GM12892 (cell line): ENCODE data around the gene AK9.

Source experiments
- POLR2A ChIP-seq: IDR thresholded peaks from 2 replicates; pipeline ENCODE4 v1.6.1; 2011; ENCODE audit warnings: low read depth, low read length, control low read depth
- POLR2AphosphoS5 ChIP-seq: IDR thresholded peaks from 2 replicates; pipeline ENCODE4 v1.6.1; 2011; ENCODE audit warnings: low read depth, low read length, control low read depth
- TAF1 ChIP-seq: IDR thresholded peaks from 2 replicates; pipeline ENCODE4 v1.6.1; 2011; ENCODE audit warnings: low read depth, mild to moderate bottlenecking, control low read depth, low read length, borderline replicate concordance

DNA sequence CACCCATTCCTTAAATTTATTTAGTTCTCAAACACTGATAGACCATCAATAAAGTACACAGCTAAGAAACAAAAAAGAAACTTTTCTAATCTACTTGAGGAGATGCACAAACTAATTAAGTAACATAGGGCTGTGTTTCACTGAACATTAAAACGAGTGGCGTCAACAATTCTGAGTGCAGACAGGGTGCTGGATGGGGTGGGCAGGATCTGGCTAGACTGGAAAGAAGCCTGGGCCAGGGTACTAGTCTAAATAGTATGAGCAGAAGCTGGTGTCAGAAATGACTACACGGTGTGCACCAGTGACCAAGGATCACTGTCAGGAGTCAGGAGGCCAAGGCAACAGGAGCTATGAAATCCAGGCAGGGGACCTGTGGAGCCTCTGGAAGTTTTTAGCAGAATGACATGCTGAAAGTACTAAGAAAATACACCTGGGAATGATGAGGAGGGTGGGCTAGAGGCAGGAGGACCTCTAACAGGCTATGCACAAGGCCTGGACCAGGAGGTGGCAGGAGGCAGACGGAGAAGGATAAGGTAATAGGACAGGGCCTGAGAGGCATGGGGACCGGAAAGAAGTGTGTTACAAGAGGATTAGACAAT, 221.3 kb downstream of the AK9 start:
- TF ChIP-seq POLR2A (no peak), POLR2AphosphoS5 (no peak), TAF1 (no peak)
